GM18873 (cell line): ENCODE data around the gene TNFAIP1.
A peak's percentile ranks its signal among the peaks of the same experiment; 100 is the strongest.
"Not testable (repeated sequence)": the region's sequence is repeated elsewhere in the genome, so short reads cannot be mapped to it uniquely, and the experiment has no call there.

Source experiments
- ATAC-seq: cut with Tn5 transposase; IDR thresholded peaks from one replicate; pipeline ENCODE4 v1.9.1; 2021; ENCODE audit warnings: mild to moderate bottlenecking, moderate library complexity, moderate number of reproducible peaks; ENCODE audit not compliant: unreplicated experiment, low FRiP score

TNFAIP1 gene, protein sequence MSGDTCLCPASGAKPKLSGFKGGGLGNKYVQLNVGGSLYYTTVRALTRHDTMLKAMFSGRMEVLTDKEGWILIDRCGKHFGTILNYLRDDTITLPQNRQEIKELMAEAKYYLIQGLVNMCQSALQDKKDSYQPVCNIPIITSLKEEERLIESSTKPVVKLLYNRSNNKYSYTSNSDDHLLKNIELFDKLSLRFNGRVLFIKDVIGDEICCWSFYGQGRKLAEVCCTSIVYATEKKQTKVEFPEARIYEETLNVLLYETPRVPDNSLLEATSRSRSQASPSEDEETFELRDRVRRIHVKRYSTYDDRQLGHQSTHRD

DNA sequence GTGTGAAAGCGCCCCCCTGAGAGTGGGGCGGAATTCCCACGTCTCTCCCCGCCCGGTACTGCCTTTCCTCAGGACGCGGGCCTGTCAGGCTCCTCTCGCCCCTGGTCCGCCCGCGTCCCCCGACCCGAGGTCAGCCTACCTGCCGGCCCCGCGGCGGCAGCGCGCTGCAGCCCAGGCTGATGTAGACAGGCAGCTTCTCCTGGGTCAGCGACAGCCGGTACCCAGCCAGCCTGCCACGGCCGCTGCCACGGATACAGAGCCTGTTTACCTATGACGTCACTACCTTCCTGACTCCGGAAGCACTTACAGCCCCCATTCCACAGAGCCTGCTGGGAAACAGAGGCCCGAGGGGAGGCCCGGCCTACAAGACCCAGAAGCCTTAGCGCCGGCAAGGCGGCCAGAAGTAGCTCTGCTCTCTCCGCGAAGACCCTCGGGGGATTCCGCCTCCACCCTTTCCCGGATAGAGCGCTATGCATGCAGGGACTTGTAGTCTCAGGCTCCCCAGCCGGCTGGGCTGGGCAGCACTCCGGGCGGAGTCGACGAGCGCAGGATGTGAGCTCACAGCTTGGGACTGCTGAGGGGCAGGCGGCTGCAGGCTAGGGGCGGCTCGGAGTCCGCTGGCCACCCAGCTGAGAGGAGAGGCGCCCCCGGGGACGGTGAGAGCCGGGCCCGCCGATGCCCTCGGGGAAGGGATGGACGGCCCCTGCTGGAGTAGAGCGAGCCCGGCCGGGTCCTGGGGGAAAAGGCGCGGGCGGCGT is at the start of gene TNFAIP1, which contains the start of gene IFT20:
TSS of gene TNFAIP1 (plus strand) at position 561 of the 758 bp plus-strand sequence. CDS start 3,761 bp downstream, outside the sequence.
TSS of gene IFT20 (minus strand) at position 272 of the 758 bp plus-strand sequence. CDS start 3,487 bp downstream, outside the sequence.
- peak; percentile 93 for ATAC-seq

DNA sequence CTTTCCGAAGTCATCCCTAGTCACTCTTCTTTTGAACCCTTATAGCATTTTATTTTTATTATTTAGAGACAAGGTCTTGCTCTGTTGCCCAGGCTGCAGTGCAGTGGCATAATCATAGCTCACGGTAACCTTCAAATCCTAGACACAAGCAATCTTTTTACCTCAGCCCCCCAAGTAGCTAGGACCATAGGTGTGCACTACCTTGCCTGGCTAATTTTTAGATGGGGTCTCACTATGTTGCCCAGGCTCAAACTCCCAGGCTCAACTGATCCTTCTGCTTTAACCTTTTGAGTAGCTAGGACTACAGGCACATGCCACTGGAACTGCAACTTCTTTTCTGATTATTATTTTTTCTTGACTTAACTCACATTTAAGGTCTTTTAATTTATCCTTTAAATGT is 49.6 kb upstream of the TNFAIP1 start:
- ATAC-seq = no peak

DNA sequence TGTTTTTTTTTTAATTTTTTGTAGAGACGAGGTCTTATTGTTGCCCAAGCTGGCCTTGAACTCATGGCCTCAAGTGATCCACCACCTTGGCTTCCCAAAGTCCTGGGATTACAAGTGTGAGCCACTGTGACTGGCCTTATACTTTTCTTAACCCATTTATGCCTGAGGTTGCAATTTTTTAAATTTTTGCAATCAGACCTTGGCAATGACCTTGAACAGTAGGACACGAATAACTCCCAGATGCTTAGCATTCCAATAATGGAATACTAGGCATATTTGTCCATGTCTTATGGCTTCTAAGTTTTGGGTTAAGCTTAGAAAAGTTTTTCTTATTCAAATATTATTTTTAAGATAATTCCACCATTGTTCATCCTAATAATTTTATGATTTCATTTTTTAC is 44.9 kb upstream of the TNFAIP1 start:
- ATAC-seq = no peak

DNA sequence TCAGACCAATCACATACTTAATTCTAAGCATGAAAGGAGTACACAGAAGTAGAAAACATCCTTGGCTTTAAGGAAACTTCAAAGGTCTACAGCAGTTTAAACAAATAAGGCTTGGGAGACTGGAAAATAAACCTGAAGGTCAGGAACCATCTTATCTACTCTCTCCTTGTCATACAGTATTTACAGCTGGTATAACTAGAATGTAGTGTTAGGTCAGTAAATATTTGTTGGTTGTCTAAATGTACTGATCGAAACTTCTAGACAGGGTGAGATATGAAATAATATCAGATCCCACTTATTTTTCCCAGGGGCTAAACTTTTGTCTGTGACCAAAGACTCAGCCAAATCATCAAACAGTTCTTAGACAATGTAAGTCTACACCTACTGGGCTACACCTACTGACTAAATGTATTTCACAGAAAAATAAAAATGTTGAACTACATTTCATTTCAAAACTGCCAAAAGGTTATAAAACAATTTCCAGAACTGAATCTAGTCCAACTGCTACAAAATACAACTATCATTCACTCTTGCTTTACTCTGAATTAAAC is 43.7 kb upstream of the TNFAIP1 start:
- ATAC-seq = no peak

DNA sequence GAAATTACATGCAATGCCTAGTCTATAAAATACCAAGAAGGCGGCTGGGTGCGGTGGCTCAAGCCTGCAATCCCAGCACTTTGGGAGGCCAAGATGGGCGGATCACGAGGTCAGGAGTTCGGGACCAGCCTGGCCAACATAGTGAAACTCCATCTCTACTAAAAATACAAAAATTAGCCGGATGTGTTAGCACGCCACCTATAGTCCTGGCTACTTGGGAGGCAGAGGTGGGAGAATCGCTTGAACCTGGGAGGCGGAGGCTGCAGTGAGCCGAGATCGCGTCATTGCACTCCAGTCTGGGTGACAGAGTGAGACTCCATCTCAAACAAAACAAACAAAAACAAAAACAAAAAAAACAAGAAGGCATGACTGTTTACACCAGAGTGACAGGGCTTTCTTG is 42.7 kb upstream of the TNFAIP1 start:
- ATAC-seq = not testable (repeated sequence)

DNA sequence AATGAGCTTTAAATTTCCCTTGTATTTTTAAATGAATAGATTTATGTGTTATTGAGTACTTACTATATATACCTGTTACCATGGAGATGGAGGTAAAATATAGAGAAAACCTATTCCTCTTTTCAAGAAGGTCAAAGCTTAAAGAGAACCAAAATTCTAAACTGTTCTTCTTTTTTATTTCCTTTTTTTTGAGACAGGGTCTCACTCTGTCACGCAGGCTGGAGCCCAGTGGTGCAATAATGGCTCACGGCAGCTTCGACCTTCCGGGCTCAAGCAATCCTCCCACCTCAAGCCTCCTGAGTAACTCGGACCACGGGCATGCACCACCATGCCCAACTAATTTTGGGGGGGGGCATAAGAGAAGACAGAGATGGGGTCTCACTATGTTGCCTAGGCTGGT is 41.6 kb upstream of the TNFAIP1 start:
- ATAC-seq = no peak

DNA sequence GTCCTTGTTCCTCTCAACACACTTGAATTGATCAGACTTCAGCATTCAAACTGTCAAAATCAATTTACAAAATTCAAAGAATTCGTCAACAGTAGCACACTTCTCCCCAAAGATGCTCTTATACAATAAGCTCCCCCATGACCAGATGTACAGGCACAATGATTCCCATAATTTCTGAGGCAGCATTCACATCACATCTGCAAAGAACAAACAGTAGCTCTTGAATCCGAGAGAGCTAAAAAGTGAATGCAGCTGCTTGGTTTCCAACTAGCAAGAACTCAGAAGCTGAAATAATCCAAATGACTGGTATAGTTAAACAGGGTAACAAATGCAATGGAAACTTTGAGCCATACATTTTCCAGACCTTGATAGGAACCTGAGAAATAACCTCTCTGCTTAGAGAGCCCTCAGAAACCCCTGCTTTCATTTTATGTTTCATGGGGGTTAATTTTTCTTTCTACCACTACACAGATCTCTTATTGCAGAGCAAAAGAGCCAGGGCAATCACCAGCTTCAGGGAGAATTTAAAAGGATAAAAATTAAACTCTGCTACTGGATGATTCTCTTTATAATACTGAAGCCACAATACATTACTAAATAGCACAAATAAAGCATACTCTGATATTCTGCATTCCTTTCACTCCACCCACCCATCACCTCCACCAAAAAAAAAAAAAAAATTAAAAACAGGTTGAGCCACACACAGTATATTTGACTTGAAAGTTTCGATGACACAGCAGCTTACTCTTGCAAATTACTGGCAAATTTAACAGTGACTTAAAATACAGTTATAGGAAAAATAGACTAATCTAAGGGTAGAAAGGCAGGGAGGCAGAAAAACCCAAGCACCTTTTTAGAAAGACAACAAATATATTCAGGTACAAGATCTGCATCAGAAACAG is 39.6 kb upstream of the TNFAIP1 start:
- no peak for ATAC-seq

DNA sequence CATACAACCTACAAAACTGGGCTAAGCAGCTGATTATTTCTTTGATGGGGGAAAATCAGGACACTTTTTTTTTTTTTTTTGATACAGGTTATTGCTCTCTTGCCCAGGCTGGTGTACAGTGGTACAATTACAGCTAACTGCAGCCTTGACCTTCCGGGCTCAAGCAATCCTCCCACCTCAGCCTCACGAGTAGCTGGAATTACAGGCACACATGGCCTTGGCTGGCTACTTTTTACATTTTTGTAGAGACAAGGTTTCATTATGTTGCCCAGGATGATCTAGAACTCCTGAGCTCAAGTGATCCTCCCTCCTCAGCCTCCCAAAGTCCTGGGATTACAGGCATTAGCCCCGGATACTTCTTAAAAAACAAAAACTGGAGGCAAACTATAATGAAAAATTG is 37.1 kb upstream of the TNFAIP1 start:
- no peak for ATAC-seq

DNA sequence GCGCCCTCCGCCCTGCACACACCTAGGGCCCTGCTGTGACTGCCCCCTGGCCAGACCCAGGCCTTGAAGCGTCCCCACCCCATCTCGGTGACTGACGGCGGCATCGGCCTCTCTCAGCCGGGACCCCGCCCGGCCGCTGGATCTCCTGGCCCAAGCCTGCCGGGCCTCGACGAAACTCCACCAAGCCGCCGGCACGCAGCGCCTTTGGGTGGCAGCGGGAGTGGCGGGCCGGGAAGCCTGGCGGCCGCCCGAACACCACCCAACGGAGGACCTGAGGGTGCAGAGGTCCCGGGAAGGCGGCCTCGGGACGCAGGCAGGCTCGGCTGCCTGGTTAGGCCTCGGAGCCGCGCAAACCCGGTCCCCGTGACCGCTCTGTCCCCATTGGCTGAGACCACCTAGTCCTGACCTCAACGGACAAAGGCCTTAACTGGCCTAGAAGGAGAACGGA is 28.6 kb upstream of the TNFAIP1 start:
- ATAC-seq = no peak

DNA sequence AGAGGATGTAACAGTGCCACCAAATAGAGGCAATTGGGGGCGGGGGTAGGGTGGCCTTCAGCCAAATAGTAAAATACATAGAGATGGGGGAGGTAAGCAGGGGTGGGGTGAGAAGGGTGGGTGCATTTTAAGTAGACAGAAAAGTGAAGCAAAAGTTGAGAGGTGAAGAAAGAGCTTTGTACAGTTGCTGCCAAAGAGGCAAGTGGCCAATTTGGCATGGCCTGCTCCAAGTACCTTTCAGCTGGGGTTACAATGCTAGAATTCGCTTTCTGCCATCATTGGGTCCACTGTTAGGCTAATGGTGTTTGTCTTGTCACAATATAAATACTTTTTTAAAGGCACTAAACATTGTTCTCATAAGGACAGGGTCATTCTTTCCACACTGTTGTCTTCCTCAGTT is 21.7 kb upstream of the TNFAIP1 start:
- ATAC-seq = no peak

DNA sequence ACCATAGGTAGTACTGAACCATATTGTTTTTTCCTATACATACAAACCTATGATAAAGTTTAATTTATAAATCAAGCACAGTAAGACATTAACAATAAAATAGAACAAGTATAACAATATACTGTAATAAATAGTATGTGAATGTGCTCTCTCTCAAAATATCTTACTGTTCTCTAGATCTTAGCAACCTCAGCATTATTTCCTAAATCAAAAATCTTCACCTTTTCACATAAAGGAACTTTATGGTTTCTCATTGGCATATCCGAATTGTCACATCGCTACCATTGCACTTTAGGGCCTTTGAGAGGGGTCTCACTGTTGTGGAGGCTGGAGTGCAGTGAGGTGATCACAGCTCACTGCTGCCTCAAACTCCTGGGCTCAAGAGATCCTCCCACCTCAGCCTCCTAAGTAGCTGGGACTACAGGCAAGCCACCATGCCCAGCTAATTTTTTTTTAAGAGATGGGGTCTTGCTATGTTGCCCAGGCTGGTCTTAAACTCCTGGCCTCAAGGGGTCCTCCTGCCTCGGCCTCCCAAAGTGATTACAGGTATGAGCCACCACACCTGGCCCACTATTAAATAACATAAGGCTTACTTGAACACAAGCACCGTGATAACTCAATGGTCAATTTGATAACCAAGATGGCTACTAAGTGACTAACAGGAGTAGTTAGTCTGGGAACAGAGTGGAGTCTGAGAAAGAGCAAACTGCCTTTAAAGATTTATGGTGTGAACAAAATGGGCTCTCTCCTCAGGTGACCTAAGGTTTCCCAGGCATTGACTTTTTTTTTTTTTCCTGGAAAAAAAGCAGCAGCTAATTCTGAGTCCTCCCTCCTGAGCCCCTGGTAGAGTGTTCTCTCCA is 19.5 kb upstream of the TNFAIP1 start:
- ATAC-seq = no peak

DNA sequence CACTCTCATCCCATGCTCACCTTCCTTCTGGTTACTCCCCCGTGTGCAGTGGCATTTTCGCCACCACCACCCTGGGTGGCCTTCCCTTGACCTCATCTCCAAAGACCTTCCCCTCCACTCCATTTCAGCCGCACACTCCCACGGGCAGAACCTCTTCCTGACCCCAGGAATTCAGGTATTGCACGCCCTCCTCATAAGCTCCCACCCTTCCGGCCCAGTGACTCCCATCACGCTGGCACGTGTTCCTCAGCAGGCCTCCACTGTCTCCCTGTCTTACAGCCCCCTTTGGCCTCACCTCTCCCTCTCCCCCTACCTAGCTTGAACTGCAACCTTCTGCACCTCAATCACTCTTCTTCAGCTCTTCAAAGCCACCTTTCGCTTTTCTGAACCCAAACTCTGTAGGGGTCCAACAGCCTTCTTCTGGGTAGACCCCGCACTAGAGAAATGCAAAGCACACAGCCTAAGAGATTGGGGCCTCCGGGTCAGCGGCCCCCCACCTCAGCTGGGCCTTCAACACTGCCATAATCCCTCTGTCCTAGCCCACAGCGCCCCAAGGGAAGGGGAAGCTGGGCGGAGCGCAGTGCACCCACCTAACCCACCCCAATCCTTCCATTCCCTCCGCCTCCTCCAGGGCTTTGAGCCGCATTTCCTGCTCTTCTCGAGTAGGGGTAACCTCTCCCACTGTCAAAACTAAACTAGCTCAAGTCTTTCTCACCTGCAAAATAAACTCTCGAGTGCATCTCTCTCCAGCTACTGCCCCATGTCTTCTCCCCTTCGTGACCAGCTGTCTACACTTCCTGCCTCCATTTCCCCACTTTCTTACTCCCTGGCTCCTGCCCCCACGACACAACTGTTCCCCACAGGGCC is 18.2 kb upstream of the TNFAIP1 start:
- ATAC-seq = no peak

DNA sequence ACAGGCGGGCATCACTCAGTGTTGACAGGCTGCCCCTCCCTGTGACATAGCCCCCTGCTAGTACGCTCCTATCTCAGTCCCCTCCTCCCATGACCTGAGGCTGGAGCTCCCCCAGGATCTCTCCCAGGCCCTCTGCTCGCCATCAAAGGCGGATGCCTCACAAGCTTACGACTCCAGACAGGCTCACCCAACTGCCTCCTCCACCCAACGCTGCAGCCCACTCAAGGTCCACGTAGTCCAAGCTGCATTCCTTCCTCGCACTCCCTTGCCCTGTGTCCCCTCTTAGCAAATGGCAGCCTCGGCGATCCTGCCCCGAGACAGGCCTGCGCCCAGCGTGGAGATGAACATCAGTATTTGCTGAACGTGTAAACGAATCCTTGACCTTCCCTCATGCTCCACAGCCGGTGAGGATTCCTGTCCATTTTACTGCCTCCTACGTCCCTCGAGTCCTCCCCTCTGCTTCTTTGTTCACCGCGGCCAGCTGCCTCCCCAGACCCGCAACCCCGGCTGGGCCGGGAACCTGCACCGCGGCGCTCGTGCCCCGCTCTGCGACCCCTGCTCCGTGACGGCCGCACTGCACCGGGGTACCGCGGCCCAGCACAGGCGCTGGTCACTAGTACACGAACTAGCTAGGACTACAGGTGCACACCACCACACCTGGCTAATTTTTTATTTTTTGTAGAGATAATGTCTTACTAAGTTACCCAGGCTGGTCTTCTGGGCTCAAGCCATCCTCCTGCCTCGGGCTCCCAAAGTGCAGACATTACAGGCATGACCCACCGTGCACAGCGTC is 17.4 kb upstream of the TNFAIP1 start:
- no peak for ATAC-seq

DNA sequence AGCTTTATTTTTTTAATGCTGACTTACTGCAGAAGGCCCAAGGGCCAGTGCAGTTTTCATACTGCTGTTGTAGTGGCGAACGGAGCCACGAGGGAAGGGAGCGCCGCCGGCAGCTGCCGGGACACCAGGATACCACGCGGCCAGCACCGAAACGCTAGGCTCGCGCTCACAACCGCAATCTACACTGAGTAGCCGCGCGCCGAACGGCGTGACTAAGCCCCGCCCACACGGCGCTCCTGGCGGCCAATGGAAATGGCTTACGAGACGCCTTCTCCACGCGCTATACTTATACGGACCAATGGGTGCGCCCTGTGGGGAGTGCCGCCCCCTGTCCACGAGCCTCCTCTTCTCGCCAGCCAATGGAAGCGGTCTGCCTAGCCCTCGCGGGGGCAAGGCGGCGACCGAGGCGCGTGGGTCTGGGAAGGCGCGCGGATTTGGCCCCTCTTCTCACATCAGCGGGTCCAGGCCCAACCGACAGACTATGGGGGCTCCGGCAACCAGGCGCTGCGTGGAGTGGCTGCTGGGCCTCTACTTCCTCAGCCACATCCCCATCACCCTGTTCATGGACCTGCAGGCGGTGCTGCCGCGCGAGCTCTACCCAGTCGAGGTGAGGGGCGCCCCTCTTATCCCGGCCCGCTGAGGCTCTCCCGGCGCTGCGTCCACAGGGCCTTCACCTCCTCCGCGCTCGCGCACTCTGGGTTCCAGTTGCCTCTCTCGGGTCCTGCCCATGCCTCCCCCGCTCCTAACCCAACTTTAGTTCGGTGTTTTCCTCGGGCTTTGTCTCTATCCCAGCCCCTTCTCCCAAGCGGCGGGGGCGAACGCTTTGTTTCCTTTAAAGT is 16.6 kb upstream of the TNFAIP1 start, which contains the start of gene TMEM97:
TSS of gene TMEM97 (plus strand) at position 442 of the 839 bp plus-strand sequence. CDS start at position 482, 40 bp downstream.
- peak; percentile 90 for ATAC-seq

DNA sequence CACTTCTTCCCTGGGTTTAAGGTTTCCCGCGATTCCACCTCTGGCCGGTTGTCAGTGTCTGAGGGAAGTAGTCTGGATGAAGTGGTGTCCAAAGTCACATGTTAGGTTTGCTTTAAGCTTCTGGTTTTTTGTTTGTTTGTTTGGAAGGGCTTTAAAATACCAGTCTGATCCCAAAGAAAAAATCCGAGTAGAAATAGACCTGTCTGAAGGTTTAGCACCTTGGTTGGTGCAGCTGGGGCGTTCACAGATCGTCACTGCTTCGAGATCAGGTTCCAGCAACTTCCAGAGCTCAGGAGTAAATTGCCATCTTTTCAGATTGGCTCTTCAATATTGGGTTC is 16.0 kb upstream of the TNFAIP1 start:
- no peak for ATAC-seq

DNA sequence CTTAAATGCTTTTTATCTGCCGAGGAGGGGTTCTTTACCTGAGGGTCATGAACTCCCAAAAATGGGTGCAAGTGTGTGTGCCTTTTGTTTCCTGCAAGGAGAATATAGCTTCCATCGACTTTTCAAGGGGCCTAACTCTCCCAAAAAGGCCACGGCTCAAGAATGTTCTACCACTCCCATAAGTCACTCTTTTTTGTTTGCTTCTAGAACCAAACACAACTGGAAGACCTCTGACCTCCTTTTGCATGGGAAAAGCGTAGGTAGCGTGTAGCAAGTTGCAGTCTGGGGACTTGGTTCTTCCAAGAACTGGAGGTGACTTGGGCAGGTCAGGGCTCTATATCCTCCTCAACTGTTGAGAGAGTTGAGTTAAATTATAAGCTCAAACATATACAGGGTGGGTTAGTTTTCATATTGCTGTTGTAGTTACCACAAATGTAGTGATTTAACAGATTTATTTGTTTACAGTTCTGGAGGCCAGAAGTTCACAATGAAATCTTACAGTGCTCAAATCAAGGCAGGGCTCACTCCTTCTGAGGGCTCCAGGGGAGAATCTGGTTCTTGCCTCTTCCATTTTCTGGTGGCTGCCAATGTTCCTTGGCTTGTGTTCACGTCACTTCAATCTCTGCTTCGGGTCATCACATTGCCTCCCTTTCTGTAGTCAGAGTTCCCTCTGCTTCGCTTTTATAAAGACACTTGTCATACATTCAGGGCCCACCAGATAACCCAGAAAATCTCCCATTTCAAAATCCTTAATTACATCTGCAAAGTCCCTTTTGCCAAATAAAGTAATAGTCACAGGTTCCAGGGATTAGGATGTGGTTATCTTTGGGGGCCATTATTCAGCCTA is 15.1 kb upstream of the TNFAIP1 start:
- ATAC-seq = no peak
